Upper lobe of left lung (tissue), 6 donors: Measurements from ENCODE around the gene MAP3K13. TPM values are rescaled to one million over a fixed set of nuclear protein-coding genes. Genes with fewer than 3 reads are reported as not detected.
"Not testable (repeated sequence)": the region's sequence is repeated elsewhere in the genome, so short reads cannot be mapped to it uniquely, and the experiment has no call there.

Source experiments
- ATAC-seq, 2 donors: fragments of 200-7000 bp; cut with Tn5 transposase; one replicate each; pipeline ENCODE4 v1.9.1; 2022; ENCODE audit warnings: mild to moderate bottlenecking in 2 of 2, moderate library complexity in 2 of 2; ENCODE audit not compliant: low FRiP score in 2 of 2
- DNase-seq, 2 donors: peaks; one replicate each; pipeline ENCODE4 v3.0.0-alpha.2; 2019 to 2020
- H3K27ac ChIP-seq, 4 donors: fragments of 200-600 bp; sonication (generic); one replicate each; pipeline ENCODE4 v1.5.1; 2016 to 2019
- H3K27me3 ChIP-seq, 4 donors: fragments of 200-600 bp; sonication (generic); one replicate each; pipeline ENCODE4 v1.5.1; 2017 to 2019
- H3K36me3 ChIP-seq, 4 donors: fragments of 200-600 bp; sonication (generic); one replicate each; pipeline ENCODE4 v1.5.1; 2016 to 2019
- H3K4me1 ChIP-seq, 4 donors: fragments of 200-600 bp; sonication (generic); one replicate each; pipeline ENCODE4 v1.5.1; 2018 to 2019
- H3K4me3 ChIP-seq, 4 donors: fragments of 200-600 bp; sonication (generic); one replicate each; pipeline ENCODE4 v1.5.1; 2017 to 2019; ENCODE audit warnings: mild to moderate bottlenecking in 2 of 4, moderate library complexity in 1 of 4
- H3K9me3 ChIP-seq, 4 donors: fragments of 200-600 bp; sonication (generic); one replicate each; pipeline ENCODE4 v1.5.1; 2018 to 2019
- CTCF ChIP-seq, 6 experiments: fragments of 450-650 bp in 4 of 6; fragments of 200-600 bp in 2 of 6; sonication (generic) in 2 of 6; IDR thresholded peaks; one replicate each; pipeline ENCODE4 v1.5.1; 2016 to 2019; ENCODE audit warnings: antibody characterized with exemption in 6 of 6
- EP300 ChIP-seq, 4 donors: sonication (generic); formaldehyde crosslinking; IDR thresholded peaks; one replicate each; pipeline ENCODE4 v1.5.1; 2017; ENCODE audit warnings: antibody characterized with exemption in 4 of 4, control low read depth in 2 of 4
- POLR2A ChIP-seq, 4 donors: fragments of 450-650 bp; IDR thresholded peaks; one replicate each; pipeline ENCODE4 v1.5.1; 2016 to 2017; ENCODE audit warnings: antibody characterized with exemption in 4 of 4, mild to moderate bottlenecking in 2 of 4
- POLR2AphosphoS5 ChIP-seq, 2 donors: sonication (generic); formaldehyde crosslinking; IDR thresholded peaks; one replicate each; pipeline ENCODE4 v1.5.1; 2017; ENCODE audit warnings: antibody characterized with exemption in 2 of 2
- WGBS, 2 donors: methylation state at CpG; one replicate each; pipeline ENCODE4 v1.1.5; 2017 to 2018; 5-methylcytosine and 5-hydroxymethylcytosine counted together
- total RNA-seq, 6 donors: library from RNA; depleted of rRNA in 4 of 6; stranded (reverse); fragments of >200 nt in 4 of 6; gene quantifications; one replicate each; pipeline versions ENCODE4 v1.1.0 to v1.2.1, GENCODE V29; 2016 to 2021
- donor health status: DM: no; HTN: no; CAD: no; lungs with moderate emphysema.
- donor health status: DM: no; HTN: yes; CAD: no; lungs with severe emphysema.

The MAP3K13 gene
- total RNA-seq, 6 donors from 2014 or later = 25.3 to 41.4 (median 31.2) TPM

GRCh38 chr3:185430375-185430774 lies 67.4 kb downstream of the MAP3K13 start:
- peaks cover 0 to 4% (median 0%) of the 10 kb centered on the region in 4 donors for H3K36me3 ChIP-seq
- no peak overlapping the region for H3K4me3 ChIP-seq
- WGBS, 2 donors = 91 to 96% methylated on average over 4 of the region's 4 CpGs
- no peaks in the 10 kb centered on the region for H3K9me3 ChIP-seq
- TF ChIP-seq POLR2AphosphoS5 (IDR thresholded peaks at IDR 0.05) (no peak), POLR2A (IDR thresholded peaks at IDR 0.05) (no peak), EP300 (IDR thresholded peaks at IDR 0.05) (no peak), CTCF (IDR thresholded peaks at IDR 0.05) (no peak)
- no peak overlapping the region for H3K27ac ChIP-seq
- no peak for DNase-seq
- no peaks in the 10 kb centered on the region for H3K27me3 ChIP-seq
- no peak for ATAC-seq
- no peaks in the 10 kb centered on the region for H3K4me1 ChIP-seq

- no peaks in the 10 kb centered on the region for H3K36me3 ChIP-seq
- no peak for DNase-seq
- no peak for TF ChIP-seq POLR2A (IDR thresholded peaks at IDR 0.05)
- TF ChIP-seq EP300 (IDR thresholded peaks at IDR 0.05) = no peak
- no peak for TF ChIP-seq CTCF (IDR thresholded peaks at IDR 0.05)
- no peak overlapping the region for H3K4me3 ChIP-seq
- WGBS, 2 donors = 90 to 92% methylated on average over 7 of the region's 7 CpGs
- H3K9me3 ChIP-seq = no peaks in the 10 kb centered on the region
- no peak for ATAC-seq
- H3K27ac ChIP-seq = no peak overlapping the region
- no peaks in the 10 kb centered on the region for H3K4me1 ChIP-seq
- no peaks in the 10 kb centered on the region for H3K27me3 ChIP-seq
These were observed 77.0 kb downstream of the MAP3K13 start for GRCh38 chr3:185439745-185440466.

- H3K4me1 ChIP-seq = no peaks in the 10 kb centered on the region
- H3K27me3 ChIP-seq = no peaks in the 10 kb centered on the region
- H3K9me3 ChIP-seq = no peaks in the 10 kb centered on the region
- TF ChIP-seq POLR2A (IDR thresholded peaks at IDR 0.05) (no peak), POLR2AphosphoS5 (IDR thresholded peaks at IDR 0.05) (no peak), EP300 (IDR thresholded peaks at IDR 0.05) (no peak), CTCF (IDR thresholded peaks at IDR 0.05) (no peak)
- WGBS, 2 donors = 95% methylated on average over 6 of the region's 6 CpGs
- H3K27ac ChIP-seq = no peak overlapping the region
- no peak overlapping the region for H3K4me3 ChIP-seq
- ATAC-seq (no peak), DNase-seq (no peak)
- no peaks in the 10 kb centered on the region for H3K36me3 ChIP-seq
These were observed 79.1 kb downstream of the MAP3K13 start for GRCh38 chr3:185442031-185442430.

GRCh38 chr3:185444329-185444728 lies 81.4 kb downstream of the MAP3K13 start:
- no peak for DNase-seq
- 63 to 78% methylated on average over 2 of the region's 2 CpGs for WGBS, 2 donors
- H3K4me1 ChIP-seq = no peaks in the 10 kb centered on the region
- TF ChIP-seq CTCF (IDR thresholded peaks at IDR 0.05) = no peak
- no peak for TF ChIP-seq POLR2A (IDR thresholded peaks at IDR 0.05)
- no peak for TF ChIP-seq POLR2AphosphoS5 (IDR thresholded peaks at IDR 0.05)
- TF ChIP-seq EP300 (IDR thresholded peaks at IDR 0.05) = no peak
- no peaks in the 10 kb centered on the region for H3K27me3 ChIP-seq
- no peak overlapping the region for H3K27ac ChIP-seq
- no peak overlapping the region for H3K4me3 ChIP-seq
- no peaks in the 10 kb centered on the region for H3K9me3 ChIP-seq
- ATAC-seq = no peak
- no peaks in the 10 kb centered on the region for H3K36me3 ChIP-seq

- DNase-seq = no peak
- no peaks in the 10 kb centered on the region for H3K4me1 ChIP-seq
- H3K36me3 ChIP-seq = peaks cover 0 to 8% (median 1%) of the 10 kb centered on the region in 4 donors
- H3K9me3 ChIP-seq = no peaks in the 10 kb centered on the region
- TF ChIP-seq POLR2A (IDR thresholded peaks at IDR 0.05) (no peak), CTCF (IDR thresholded peaks at IDR 0.05) (no peak), EP300 (IDR thresholded peaks at IDR 0.05) (no peak), POLR2AphosphoS5 (IDR thresholded peaks at IDR 0.05) (no peak)
- H3K27me3 ChIP-seq = no peaks in the 10 kb centered on the region
- no peak overlapping the region for H3K4me3 ChIP-seq
- no peak for ATAC-seq
- no peak overlapping the region for H3K27ac ChIP-seq
These were observed 85.2 kb downstream of the MAP3K13 start for GRCh38 chr3:185448107-185448506.

GRCh38 chr3:185451432-185451831 lies 88.5 kb downstream of the MAP3K13 start:
- not testable (repeated sequence) for ATAC-seq, H3K4me1 ChIP-seq, H3K9me3 ChIP-seq, DNase-seq, H3K4me3 ChIP-seq, H3K27ac ChIP-seq, H3K27me3 ChIP-seq, H3K36me3 ChIP-seq
- 79 to 89% methylated on average over 8 of the region's 8 CpGs for WGBS, 2 donors
